Measurements from ENCODE around the gene HEPN1.
"Not testable (repeated sequence)": the region's sequence is repeated elsewhere in the genome, so short reads cannot be mapped to it uniquely, and the experiment has no call there.

HEPN1 gene

GRCh38 chr11:124942466-124943253 is 23.6 kb downstream of the HEPN1 start:
- DNase-seq, result no peak

GRCh38 chr11:124943254-124943616 is 24.2 kb downstream of the HEPN1 start:
- no peak for DNase-seq

- DNase-seq, result no peak
Observed at GRCh38 chr11:124943741-124944140, 24.7 kb downstream of the HEPN1 start.

GRCh38 chr11:124944565-124944964 is 25.5 kb downstream of the HEPN1 start:
- no peak for DNase-seq

- no peak for DNase-seq
Observed at GRCh38 chr11:124945826-124946225, 26.8 kb downstream of the HEPN1 start.

- DNase-seq, result peak; percentile 66
Observed at GRCh38 chr11:124946735-124947141, 27.7 kb downstream of the HEPN1 start.

- DNase-seq, result no peak
Observed at GRCh38 chr11:124950601-124951330, 31.7 kb downstream of the HEPN1 start.

GRCh38 chr11:124951341-124951740 is 32.3 kb downstream of the HEPN1 start:
- DNase-seq, result no peak

- peak; percentile 98 for DNase-seq
Observed at GRCh38 chr11:124953753-124954589, 34.9 kb downstream of the HEPN1 start, which contains the start of gene CCDC15. Gene CCDC15 (plus strand): TSS chr11:124954202. CDS start chr11:124954733, 531 bp downstream.

GRCh38 chr11:124954590-124954955 is 35.5 kb downstream of the HEPN1 start:
- no peak for DNase-seq

- no peak for DNase-seq
Observed at GRCh38 chr11:124955035-124955434, 36.0 kb downstream of the HEPN1 start.

- peak; percentile 73 for DNase-seq
Observed at GRCh38 chr11:124961972-124962609, 43.0 kb downstream of the HEPN1 start.

GRCh38 chr11:124968197-124968596 is 49.1 kb downstream of the HEPN1 start:
- DNase-seq, result not testable (repeated sequence)
